Osteocyte (in vitro differentiated cells): ENCODE measurements around the gene NBAS. TPM values are rescaled to one million over a fixed set of nuclear protein-coding genes. Genes with fewer than 3 reads are reported as not detected.
A peak's percentile ranks its signal among the peaks of the same experiment; 100 is the strongest.

ENCODE experiments used
- DNase-seq: peaks from one replicate; pipeline ENCODE4 v3.0.0; 2021; ENCODE audit warnings: mixed read lengths; ENCODE audit not compliant: unreplicated experiment; ENCODE audit errors: extremely low spot score
- H3K27ac Mint-ChIP-seq: one replicate; pipeline ENCODE4 v1.8.0; 2021; ENCODE audit warnings: mild to moderate bottlenecking, mixed read lengths; ENCODE audit not compliant: unreplicated experiment
- H3K27me3 Mint-ChIP-seq: one replicate; pipeline ENCODE4 v1.8.0; 2021; ENCODE audit warnings: mixed read lengths; ENCODE audit not compliant: unreplicated experiment
- H3K36me3 Mint-ChIP-seq: one replicate; pipeline ENCODE4 v1.8.0; 2021; ENCODE audit warnings: mixed read lengths; ENCODE audit not compliant: unreplicated experiment
- H3K4me1 Mint-ChIP-seq: one replicate; pipeline ENCODE4 v1.8.0; 2021; ENCODE audit warnings: mixed read lengths; ENCODE audit not compliant: unreplicated experiment
- H3K4me3 Mint-ChIP-seq: one replicate; pipeline ENCODE4 v1.8.0; 2021; ENCODE audit warnings: mild to moderate bottlenecking, moderate library complexity, mixed read lengths; ENCODE audit not compliant: unreplicated experiment
- H3K9me3 Mint-ChIP-seq: one replicate; pipeline ENCODE4 v1.8.0; 2021; ENCODE audit warnings: mixed read lengths; ENCODE audit not compliant: unreplicated experiment
- CTCF ChIP-seq: fragments of 200-600 bp; sonication (generic); IDR thresholded peaks from 2 replicates; pipeline ENCODE4 v1.5.0; 2021; ENCODE audit warnings: antibody characterized with exemption, mild to moderate bottlenecking, moderate library complexity
- total RNA-seq: library from RNA; stranded (reverse); gene quantifications from 2 replicates; pipeline ENCODE4 v1.2.1, GENCODE V29; 2021

NBAS gene
- total RNA-seq, 1 donor from 2014 or later, result 43.6 TPM

- DNase-seq, result no peak
- Mint-ChIP-seq H3K36me3 (peaks cover 24% of the 10 kb centered on the region), H3K4me3 (no peak overlapping the region), H3K9me3 (no peaks in the 10 kb centered on the region), H3K4me1 (peaks cover 5% of the 10 kb centered on the region), H3K27me3 (no peaks in the 10 kb centered on the region), H3K27ac (no peak overlapping the region)
- no peak for TF ChIP-seq CTCF
Observed at GRCh38 chr2:15511686-15512085, 49.4 kb downstream of the NBAS start.

GRCh38 chr2:15510552-15510951 lies 50.6 kb downstream of the NBAS start:
- Mint-ChIP-seq H3K4me1 (peaks cover 17% of the 10 kb centered on the region), H3K27me3 (no peaks in the 10 kb centered on the region), H3K9me3 (no peaks in the 10 kb centered on the region), H3K4me3 (no peak overlapping the region), H3K27ac (no peak overlapping the region), H3K36me3 (peaks cover 22% of the 10 kb centered on the region)
- DNase-seq, result no peak
- TF ChIP-seq CTCF, result no peak

- TF ChIP-seq CTCF, result no peak
- Mint-ChIP-seq H3K4me3 (no peak overlapping the region), H3K27ac (no peak overlapping the region), H3K36me3 (peaks cover 22% of the 10 kb centered on the region), H3K27me3 (no peaks in the 10 kb centered on the region), H3K9me3 (no peaks in the 10 kb centered on the region), H3K4me1 (peaks cover 21% of the 10 kb centered on the region)
- no peak for DNase-seq
Observed at GRCh38 chr2:15510131-15510530, 51.0 kb downstream of the NBAS start.

GRCh38 chr2:15507697-15508096 lies 53.4 kb downstream of the NBAS start:
- Mint-ChIP-seq H3K9me3 (no peaks in the 10 kb centered on the region), H3K27me3 (no peaks in the 10 kb centered on the region), H3K36me3 (peaks cover 29% of the 10 kb centered on the region), H3K27ac (no peak overlapping the region), H3K4me3 (no peak overlapping the region), H3K4me1 (peaks cover 25% of the 10 kb centered on the region)
- TF ChIP-seq CTCF, result no peak
- no peak for DNase-seq

GRCh38 chr2:15507061-15507460 lies 54.1 kb downstream of the NBAS start:
- Mint-ChIP-seq H3K9me3 (no peaks in the 10 kb centered on the region), H3K4me1 (peaks cover 25% of the 10 kb centered on the region), H3K27me3 (no peaks in the 10 kb centered on the region), H3K36me3 (peaks cover 29% of the 10 kb centered on the region), H3K4me3 (no peak overlapping the region), H3K27ac (peak overlapping the region; percentile 68)
- no peak for TF ChIP-seq CTCF
- DNase-seq, result no peak
